Mesodermal cell (in vitro differentiated cells): ENCODE data around the gene ARSJ.

Experiments
- H3K27ac ChIP-seq: 2 replicates; pipeline ENCODE4 v1.7.0; 2013; ENCODE audit warnings: mild to moderate bottlenecking, low read depth, low read length, moderate library complexity; ENCODE audit not compliant: severe bottlenecking
- H3K36me3 ChIP-seq: 2 replicates; pipeline ENCODE4 v1.7.1; 2013; ENCODE audit warnings: mild to moderate bottlenecking, low read length, moderate library complexity; ENCODE audit not compliant: control insufficient read depth, insufficient read depth
- H3K4me1 ChIP-seq: one replicate; pipeline ENCODE4 v1.7.1; 2013; ENCODE audit warnings: mild to moderate bottlenecking, low read length; ENCODE audit not compliant: insufficient read depth, control insufficient read depth, poor library complexity, severe bottlenecking
- H3K4me3 ChIP-seq: 2 replicates; pipeline ENCODE4 v1.7.0; 2013; ENCODE audit warnings: low read length, control low read depth, mild to moderate bottlenecking; ENCODE audit not compliant: insufficient read depth, poor library complexity, severe bottlenecking; ENCODE audit errors: extremely low read depth
- H3K9me3 ChIP-seq: 2 replicates; pipeline ENCODE4 v1.7.1; 2013; ENCODE audit warnings: mild to moderate bottlenecking, low read length, moderate library complexity; ENCODE audit not compliant: control insufficient read depth
- WGBS, 2 experiments: methylation state at CpG; one replicate each; pipeline ENCODE4 v1.1.5; 2013; ENCODE audit warnings: missing lambda C conversion rate in 2 of 2; ENCODE audit not compliant: insufficient coverage in 2 of 2; 5-methylcytosine and 5-hydroxymethylcytosine counted together

ARSJ gene

GRCh38 chr4:113878668-113879067, 100.8 kb downstream of the ARSJ start:
- Histone ChIP-seq H3K4me1 (no peaks in the 10 kb centered on the region), H3K36me3 (no peaks in the 10 kb centered on the region), H3K4me3 (no peak overlapping the region), H3K9me3 (no peaks in the 10 kb centered on the region), H3K27ac (no peak overlapping the region)
- WGBS, 2 experiments, result 0 to 8% methylated on average over 2 to 3 of the region's 3 CpGs

- no peaks in the 10 kb centered on the region for H3K9me3 ChIP-seq
- H3K4me1 ChIP-seq, result no peaks in the 10 kb centered on the region
- 86% methylated on average over 1 of the region's 1 CpG; no CpG with 5 or more reads in 1 of the 2 experiments for WGBS, 2 experiments
- no peak overlapping the region for H3K4me3 ChIP-seq
- no peak overlapping the region for H3K27ac ChIP-seq
- no peaks in the 10 kb centered on the region for H3K36me3 ChIP-seq
Observed at GRCh38 chr4:113874480-113874879, 105.0 kb downstream of the ARSJ start.

DNA sequence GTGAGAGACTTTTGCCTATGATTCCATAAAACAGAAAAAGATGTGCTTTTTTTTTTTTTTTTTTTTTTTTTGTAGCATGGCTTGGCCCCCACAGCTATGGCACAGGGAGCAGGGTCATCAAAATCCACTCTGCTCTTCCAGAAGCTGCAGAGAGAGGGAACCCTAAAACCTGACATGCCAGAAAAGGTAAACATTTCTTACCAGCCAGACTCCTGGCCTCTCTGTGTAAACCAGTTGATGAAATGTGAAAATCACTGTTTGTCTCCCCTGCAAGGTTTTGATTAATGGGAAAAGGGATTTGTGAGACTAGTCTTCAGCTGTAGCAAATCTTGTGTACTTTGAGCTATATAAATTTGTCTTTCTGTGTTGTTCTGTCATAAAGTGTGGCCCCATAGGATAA, 105.9 kb downstream of the ARSJ start:
- no peaks in the 10 kb centered on the region for H3K9me3 ChIP-seq
- H3K27ac ChIP-seq, result no peak overlapping the region
- H3K36me3 ChIP-seq, result no peaks in the 10 kb centered on the region
- H3K4me1 ChIP-seq, result no peaks in the 10 kb centered on the region
- H3K4me3 ChIP-seq, result no peak overlapping the region

DNA sequence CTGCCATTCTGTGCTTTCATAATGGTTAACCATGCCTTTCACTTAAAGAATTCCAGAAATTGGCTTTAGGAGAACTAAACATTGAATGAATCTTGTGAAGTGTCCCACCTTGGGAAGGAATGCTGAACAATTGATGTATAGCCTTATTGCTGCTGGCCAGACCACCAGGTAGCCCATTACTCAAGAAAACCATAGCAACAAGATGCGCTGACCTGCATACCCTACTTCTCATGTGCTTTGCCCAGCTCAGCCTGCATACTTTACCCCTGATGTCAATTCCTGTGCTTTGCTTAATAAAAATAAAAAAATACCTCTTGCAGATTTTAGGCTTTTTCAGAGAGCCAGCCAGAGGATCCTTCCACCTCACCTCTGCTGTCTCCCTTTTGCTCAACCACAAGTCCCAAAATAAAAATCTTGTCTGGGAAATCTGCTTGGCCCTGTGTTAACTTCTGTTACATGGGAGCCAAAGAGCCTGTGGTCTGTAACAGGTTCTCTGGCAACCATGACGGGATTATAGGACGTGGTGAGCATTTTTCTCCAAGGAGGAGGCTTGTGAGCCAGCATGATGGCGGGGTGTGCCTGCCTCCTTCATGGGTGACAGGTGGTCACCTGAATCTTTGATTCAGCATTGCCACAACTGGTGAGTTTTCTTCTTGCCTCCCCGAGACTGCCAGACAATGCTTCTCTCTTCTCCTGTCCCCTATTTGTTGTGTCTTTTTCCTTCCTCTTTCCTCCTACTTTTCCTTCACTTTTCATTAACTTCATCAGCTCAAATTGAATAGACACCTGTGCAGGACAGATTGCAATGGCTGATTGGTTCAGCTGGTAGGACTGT, 106.8 kb downstream of the ARSJ start:
- Histone ChIP-seq H3K27ac (no peak overlapping the region), H3K9me3 (no peaks in the 10 kb centered on the region), H3K4me1 (no peaks in the 10 kb centered on the region)

GRCh38 chr4:113871080-113871479, 108.4 kb downstream of the ARSJ start:
- Histone ChIP-seq H3K36me3 (no peaks in the 10 kb centered on the region), H3K27ac (no peak overlapping the region), H3K9me3 (no peaks in the 10 kb centered on the region), H3K4me1 (no peaks in the 10 kb centered on the region), H3K4me3 (no peak overlapping the region)
- 73 to 82% methylated on average over 1 of the region's 1 CpG for WGBS, 2 experiments

More for the DNA sequence above, 106.8 kb downstream of the ARSJ start:
- no peaks in the 10 kb centered on the region for H3K36me3 ChIP-seq
- WGBS, 2 experiments, result 85 to 98% methylated on average over 5 of the region's 5 CpGs
- no peak overlapping the region for H3K4me3 ChIP-seq

GRCh38 chr4:113869743-113870375, 109.6 kb downstream of the ARSJ start:
- 100% methylated on average over 1 of the region's 4 CpGs; no CpG with 5 or more reads in 1 of the 2 experiments for WGBS, 2 experiments
- Histone ChIP-seq H3K36me3 (no peaks in the 10 kb centered on the region), H3K9me3 (no peaks in the 10 kb centered on the region), H3K27ac (no peak overlapping the region), H3K4me1 (no peaks in the 10 kb centered on the region), H3K4me3 (no peak overlapping the region)

DNA sequence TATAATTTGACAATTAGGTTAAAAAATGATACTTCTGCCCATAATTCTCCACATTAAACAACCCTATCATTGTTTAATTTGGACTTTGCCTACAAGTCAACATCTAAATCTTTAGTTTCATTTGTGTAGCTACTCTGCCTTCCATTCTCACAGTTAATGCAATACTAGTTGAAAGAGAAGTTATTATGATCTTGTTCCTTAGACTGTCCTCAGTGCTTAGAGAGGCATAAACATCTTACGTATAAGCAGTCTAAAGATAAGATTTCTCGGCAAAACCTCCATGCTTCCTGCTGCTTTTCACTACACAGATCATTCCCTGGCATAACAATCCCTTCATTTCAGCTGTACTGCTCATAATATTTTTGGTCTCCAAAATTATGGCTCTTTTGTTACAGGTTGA, 112.8 kb downstream of the ARSJ start:
- Histone ChIP-seq H3K4me3 (no peak overlapping the region), H3K36me3 (no peaks in the 10 kb centered on the region), H3K4me1 (no peaks in the 10 kb centered on the region), H3K9me3 (no peaks in the 10 kb centered on the region), H3K27ac (no peak overlapping the region)
- WGBS, 2 experiments, result no CpG with 5 or more reads among the region's 2 CpGs

DNA sequence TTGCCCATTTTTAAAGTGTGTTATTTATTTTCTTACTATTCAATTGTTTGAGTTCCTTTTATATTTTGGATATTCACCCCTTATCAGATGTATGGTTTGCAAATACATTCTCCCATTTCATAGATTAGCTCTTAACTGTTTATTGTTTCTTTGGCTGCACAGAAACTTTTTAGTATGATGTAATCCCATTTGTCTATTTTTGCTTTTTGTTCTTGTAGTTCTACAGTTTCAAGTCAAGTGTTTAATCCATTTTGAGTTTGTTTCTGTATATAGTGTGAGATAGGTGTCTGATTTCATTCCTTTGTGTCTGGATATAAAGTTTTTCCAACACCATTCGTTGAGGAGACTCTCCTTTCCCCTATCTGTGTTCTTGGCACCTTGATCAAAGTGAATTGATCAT, 120.5 kb downstream of the ARSJ start:
- H3K27ac ChIP-seq, result no peak overlapping the region
- no peaks in the 10 kb centered on the region for H3K4me1 ChIP-seq
- no peaks in the 10 kb centered on the region for H3K9me3 ChIP-seq
- H3K4me3 ChIP-seq, result no peak overlapping the region
- no peaks in the 10 kb centered on the region for H3K36me3 ChIP-seq
- no CpG with 5 or more reads among the region's 1 CpG for WGBS, 2 experiments

DNA sequence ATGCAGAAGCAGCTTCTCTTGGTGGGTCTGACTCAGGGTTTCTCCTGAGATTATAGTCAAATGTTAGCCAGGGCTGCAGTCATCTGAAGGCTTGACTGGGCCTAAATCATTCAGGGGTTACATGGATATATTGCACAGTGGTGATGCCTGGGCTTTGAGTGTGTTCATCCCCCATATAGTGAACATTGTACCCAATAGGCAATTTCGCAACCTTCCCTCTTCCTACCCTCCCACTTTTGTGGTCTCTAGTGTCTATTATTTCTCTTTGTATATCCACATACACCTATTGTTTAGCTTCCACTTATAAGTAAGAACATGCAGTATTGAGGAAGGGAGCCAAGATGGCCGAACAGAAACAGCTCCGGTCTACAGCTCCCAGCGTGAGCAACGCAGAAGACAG, 127.6 kb downstream of the ARSJ start:
- Histone ChIP-seq H3K36me3 (no peaks in the 10 kb centered on the region), H3K4me1 (no peaks in the 10 kb centered on the region), H3K27ac (no peak overlapping the region), H3K9me3 (no peaks in the 10 kb centered on the region), H3K4me3 (no peak overlapping the region)
- WGBS, 2 experiments, result 93 to 97% methylated on average over 4 of the region's 5 CpGs
